T-helper 1 cell treated with Interleukin-12 subunit alpha and Interleukin-12 subunit beta and Interleukin-4 antibody, amounts not matched to agents 30 ng/mL and 1 ng/mL, for 36 hours (primary cell): ENCODE data around the gene STUM. TPM values are rescaled to one million over a fixed set of nuclear protein-coding genes. Genes with fewer than 3 reads are reported as not detected.
"Not testable (repeated sequence)": the region's sequence is repeated elsewhere in the genome, so short reads cannot be mapped to it uniquely, and the experiment has no call there.

ENCODE experiments used
- intact Hi-C: fragments of 100-400 bp; cut with micrococcal nuclease; formaldehyde crosslinking; loops from one replicate; pipeline ENCODE4 v1.15.1; 2024
- total RNA-seq: library from RNA; stranded (reverse); gene quantifications from 2 replicates; pipeline ENCODE4 v1.2.3, GENCODE V29; 2022

Gene STUM, protein sequence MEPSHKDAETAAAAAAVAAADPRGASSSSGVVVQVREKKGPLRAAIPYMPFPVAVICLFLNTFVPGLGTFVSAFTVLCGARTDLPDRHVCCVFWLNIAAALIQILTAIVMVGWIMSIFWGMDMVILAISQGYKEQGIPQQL
- total RNA-seq = not detected in 2 replicates

DNA sequence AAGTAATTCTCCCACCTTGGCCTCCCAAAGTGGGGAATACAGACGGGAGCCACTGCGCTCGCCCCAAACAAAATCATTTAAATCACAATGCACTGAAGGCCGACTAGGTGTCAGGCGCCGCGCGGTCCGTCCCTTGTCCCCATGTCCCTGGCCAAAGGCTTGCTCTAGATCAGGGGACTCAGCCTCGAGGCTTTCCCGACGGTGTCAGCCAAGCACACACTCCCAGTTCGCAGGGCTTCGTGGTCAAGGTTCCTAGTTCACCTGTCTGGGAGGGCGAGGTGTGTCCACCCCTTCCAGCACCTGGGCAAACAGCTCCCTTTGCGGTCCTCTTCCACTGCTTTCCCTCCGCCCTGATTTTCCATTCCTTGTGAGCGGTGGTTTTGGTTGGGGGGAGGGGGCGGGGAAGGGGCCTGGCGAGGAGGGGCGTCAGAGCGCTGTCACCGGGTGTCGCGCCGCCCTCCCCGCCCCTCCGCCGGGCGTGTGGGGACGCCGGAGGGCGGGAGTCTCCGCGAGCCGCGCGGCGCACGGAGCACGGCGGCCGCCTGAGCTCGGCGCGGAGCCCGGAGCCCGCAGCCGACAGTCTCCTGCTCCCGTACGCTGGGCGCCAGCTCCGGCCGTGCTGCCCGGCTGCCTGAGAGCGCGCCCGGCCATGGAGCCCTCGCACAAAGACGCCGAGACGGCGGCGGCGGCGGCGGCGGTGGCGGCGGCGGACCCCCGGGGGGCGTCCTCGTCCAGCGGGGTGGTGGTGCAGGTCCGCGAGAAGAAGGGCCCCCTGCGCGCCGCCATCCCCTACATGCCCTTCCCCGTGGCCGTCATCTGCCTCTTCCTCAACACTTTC, at the start of gene STUM:
TSS of gene STUM (plus strand) at position 509 of the 838 bp plus-strand sequence. CDS start at position 650, 141 bp downstream.
- intact Hi-C loops = no loop called here

DNA sequence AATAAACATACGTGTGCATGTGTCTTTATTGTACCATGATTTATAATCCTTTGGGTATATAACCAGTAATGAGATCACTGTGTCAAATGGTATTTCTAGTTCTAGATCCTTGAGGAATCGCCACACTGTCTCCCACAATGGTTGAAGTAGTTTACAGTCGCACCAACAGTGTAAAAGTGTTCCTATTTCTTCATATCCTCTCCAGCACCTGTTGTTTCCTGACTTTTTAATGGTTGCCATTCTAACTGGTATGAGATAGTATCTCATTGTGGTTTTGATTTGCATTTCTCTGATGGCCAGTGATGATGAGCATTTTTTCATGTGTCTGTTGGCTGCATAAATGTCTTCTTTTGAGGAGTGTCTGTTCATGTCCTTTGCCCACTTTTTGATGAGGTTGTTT, 48.9 kb upstream of the STUM start:
- intact Hi-C loops = not testable (repeated sequence)

DNA sequence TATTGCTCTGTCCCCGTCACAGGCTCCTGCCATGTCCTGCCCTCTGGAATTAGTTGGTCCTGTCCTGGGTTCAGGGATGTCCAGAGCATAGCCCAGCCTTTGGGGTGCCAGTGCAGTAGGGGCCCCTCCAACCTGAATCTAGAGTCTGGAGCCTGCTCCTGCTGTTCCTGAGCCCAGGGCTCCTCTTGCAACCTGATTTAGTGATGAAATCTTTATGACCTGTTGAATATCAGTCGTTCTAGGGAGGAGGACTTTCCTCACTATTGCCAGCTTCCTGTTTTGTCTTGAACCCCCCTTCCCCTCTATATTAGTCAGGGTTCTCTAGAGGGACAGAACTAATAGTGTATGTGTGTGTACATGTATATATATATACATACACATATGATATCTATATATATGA, 42.5 kb upstream of the STUM start:
- intact Hi-C loops = no loop called here

DNA sequence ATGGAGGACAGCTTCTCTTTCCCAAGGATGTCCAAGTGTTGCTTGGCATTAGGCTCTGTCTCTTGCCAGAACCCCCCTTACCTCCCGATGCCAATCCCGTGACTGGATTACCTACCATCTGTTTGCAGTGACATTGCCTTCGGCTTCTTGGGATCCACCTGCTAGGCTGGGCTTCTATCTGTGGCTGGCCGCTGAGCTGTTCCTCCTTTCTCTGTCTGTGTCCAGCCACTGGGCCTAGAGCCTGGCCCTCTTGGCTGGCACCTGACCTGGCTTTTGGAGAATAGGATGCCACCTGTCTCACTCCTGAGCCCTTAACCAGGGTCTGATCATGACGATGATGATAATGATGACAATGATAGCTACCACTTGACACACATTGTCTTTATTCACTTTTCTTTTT, 41.6 kb upstream of the STUM start:
- intact Hi-C loops = no loop called here

DNA sequence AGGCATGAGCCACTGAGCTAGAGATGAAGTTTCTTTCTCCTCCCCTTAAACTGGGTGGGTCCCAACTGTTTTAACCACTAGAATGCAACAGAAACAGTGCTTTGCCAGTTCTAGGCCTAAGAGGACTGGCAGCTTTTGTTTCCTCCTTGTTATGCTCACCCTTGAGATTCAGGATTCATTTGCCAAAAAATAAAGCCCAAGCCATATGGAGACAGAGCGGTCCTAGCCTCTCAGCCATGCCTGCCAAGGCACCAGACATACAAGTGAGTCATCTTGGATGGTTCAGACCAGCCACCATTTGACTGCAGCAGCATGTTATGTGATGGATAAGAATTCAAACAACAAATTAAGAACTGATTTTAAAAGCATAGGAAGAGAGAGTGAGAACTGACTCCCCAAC, 38.1 kb upstream of the STUM start:
- intact Hi-C loops = no loop called here

DNA sequence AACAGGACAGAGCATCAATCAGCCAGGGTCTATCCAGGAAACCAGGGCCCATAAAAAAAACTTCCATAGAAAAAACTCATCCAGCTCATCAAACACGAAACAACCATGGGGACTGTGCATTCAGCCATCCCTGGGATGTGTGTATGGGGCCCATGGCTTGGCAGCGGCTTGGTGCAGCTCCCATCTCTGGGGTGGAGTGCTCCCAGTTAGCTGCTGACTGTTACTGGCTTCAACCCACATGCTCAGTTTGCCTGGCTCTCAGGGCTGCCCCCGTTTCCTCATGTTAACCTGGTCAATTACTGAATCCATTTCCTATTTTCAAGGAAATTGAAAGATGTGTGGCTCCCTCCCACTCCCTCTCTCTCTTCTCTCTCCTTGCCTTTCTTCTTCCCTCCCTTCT, 37.3 kb upstream of the STUM start:
- intact Hi-C loops = no loop called here

DNA sequence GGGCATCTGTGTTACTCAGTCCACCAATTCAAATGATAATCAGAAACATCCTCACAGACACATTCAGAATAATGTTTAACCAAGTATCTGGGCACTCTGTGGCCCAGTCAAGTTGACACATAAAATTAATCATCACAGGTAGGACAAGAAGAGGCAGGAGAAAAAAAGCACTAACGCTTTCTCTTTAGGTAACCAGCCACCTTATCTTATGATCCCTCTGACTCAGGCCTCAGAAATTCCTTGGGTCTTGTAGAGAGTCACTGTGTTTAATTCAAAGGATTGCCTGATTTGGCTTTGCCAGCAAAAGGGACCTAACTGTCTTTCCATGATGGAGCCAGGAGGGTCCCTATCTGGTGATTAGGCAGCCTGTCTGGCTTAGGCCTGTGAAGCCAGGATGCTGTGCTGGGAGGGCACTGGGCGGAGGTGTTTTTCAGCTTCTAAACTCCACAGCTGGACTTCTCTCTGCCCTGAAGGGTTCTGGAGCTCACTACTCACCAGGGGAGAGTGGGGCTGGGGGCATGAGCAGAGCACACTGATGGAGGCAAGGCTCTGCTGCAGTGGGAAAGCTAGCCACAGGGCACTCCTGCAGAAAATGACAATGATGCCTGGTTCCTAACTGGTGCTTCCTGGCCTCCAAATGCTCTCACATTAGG, 36.4 kb upstream of the STUM start:
- intact Hi-C loops = no loop called here

DNA sequence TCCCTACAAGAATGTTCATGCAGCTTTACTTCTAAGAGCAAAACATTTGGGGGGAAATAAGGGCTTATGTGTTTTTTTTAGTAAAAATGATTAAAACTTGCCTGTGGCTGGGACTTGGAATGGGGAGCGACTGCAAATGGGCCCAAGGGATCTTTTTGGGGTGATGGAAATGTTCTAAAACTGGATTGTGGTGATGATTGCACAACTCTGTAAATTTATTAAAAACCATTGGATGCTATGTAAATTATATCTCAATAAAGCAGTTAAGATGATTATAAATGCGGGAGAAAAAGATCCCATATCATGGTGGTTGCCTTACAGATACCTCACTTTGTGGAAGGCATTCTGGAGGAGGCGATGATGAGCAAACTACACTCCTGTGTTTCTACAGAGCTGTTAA, 30.2 kb upstream of the STUM start:
- intact Hi-C loops = no loop called here

DNA sequence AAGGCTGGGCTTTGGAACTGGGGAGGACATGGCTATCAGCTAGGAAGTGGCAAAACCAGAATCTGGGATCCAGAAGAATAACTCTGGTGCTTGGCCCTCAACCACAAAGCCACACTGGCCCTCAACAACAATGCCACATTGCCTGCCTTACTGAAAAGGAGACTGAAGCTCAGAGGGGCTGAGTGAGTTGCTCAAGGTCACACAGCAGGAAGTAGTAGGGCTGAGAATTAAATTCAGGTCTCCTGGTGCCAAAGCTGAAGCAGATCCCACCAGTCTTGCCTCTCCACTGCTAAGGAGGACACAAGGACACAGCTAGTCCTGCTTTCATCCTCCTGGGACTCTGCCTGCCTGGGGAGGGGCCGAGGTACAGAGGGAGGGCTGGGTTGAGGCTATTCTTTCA, 29.4 kb upstream of the STUM start:
- intact Hi-C loops = no loop called here

DNA sequence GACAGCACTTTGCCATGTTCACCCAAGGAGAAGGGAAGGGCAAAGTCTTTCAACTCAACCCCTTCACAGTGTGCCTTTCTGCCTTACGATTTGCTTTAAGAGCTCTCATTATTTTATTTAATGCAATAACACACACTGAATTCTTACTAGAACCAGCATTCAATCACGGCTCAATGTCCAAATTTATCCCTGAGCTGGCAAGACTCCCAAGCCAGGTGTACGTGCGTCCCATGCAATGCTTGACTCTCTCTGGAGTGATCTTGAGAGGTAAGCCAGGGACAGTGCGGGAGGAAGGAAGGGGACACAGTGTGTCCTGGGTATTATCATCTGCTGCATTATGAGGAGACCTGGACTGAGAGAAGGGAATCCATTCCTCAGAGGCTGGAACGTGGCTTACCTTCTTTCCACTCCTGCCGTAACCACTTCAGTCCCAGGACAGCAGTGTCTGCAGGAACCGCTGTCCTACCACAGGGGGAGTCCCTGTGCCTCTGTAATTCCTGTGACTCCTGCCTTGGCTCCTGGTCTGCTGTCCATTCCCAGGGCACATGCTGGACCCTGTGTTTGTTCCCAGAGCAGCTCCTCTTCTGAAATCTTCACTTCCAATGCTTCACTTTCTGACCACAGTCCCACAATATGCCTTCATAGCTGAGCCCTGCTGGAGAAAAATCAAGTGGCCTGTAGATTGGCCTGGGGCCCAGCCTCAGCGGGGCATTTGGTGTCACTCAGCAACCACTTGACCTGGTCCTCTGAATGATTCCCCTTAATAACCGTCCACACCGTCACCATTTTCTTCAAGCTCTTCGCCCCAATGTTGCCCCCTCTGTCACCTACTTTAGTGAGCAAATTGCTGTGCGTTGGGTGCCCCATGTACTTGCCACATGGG, 28.6 kb upstream of the STUM start:
- intact Hi-C loops = no loop called here

DNA sequence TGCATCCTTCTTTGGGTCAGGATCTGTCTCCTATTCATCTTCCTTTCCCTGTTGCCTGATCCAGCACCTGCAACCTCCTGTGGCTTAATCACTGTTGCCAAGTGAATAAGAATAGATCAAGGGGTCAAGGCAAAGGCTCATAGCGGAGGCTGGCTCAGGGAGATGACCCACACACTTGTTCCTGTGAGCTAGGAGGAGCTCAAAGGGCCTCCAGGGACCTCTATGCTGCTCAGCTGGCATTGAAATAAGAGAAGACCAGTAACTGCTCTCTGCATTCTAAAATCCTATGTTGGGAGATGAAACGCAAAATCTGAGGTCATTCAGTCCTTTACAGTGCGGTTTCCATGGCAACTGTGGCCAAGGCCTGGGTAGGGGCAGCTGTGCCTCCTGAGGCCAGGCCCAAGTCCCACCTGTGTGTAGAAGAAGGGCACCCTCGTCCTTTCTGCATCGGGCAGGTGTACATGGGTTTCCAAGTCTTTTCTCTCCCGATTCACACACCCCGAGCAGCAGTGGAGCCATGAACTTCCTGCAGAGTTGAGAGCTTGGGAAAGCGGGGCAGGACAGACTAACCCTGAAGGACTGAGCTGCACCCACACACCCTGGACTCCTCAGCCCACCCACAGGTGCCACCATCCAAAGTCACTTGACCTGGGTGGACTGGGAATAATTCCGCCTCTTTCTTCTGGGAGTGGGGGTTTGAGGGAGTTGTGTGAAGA, 27.8 kb upstream of the STUM start:
- intact Hi-C loops = no loop called here

DNA sequence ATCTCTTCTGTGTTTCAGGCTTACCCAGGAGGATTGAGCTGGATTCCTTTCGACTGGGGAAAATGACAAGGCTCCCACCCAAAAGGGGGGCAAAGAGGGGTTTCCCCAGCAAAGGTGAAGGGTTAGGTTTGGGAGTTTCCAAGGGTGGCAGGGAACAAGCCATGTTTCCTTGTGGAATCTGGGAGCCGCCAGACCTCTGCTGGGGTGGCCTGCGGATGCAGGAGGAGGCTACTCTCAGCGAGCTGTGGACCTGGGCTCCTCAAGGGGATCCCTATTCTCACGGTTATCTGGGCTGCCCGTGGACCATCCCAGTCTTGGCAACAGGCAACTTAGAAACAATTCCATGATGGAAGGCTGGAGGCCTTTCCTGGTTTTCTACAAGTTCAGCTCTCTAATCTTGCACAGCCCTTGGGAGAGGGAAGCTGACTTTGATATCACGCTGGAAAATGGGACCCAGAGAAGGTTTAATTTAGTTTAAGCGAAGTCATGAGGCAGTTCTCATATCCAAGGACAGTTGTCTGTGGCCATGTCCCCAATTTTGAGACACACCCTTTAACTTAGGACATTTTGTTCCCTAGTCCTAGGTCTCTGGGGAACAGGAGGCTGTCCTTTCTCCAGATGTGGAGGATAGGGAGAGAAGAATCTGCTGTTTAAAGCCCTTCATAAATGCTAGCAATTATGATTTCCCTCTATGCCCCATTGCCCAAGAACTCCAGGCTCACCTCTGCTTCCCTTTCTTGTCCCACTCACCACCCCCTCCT, 24.7 kb upstream of the STUM start:
- intact Hi-C loops = no loop called here

DNA sequence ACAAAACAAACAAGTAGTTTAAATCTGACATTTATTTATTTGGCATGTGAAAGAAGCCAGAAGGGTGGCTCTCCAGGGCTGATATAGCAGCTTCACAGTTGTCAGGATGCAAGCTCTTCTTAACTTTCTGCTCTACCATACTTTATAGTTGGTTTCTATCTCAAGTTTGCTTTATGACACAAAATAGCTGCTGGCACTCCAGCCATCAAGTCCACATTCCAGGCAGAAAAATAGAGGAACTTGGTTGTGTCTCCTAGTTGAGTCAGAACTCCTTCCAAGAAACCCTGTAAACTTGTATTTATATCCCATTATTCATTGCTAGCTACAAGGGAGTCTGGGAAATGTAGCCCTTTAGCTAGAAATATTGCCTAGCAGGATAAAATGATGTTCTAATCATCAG, 24.0 kb upstream of the STUM start:
- intact Hi-C loops = no loop called here

DNA sequence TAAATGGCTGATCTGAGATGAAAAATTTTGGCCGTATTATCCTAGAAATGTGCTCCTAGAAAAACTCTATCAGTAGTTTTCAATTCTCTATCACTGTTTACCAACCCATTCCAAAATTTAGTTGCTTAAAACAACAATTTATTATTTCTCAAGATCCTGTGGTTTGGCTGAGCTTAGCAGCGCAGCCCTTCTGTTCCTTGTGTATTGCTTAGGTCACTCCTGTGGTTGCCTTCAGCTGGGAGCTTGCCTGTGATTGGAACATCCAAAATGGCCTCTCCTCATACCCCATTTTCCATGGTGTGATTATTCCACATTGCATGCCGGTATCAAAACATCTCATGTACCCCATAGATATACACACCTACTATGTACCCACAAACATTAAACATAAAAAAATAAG, 22.8 kb upstream of the STUM start:
- intact Hi-C loops = no loop called here

DNA sequence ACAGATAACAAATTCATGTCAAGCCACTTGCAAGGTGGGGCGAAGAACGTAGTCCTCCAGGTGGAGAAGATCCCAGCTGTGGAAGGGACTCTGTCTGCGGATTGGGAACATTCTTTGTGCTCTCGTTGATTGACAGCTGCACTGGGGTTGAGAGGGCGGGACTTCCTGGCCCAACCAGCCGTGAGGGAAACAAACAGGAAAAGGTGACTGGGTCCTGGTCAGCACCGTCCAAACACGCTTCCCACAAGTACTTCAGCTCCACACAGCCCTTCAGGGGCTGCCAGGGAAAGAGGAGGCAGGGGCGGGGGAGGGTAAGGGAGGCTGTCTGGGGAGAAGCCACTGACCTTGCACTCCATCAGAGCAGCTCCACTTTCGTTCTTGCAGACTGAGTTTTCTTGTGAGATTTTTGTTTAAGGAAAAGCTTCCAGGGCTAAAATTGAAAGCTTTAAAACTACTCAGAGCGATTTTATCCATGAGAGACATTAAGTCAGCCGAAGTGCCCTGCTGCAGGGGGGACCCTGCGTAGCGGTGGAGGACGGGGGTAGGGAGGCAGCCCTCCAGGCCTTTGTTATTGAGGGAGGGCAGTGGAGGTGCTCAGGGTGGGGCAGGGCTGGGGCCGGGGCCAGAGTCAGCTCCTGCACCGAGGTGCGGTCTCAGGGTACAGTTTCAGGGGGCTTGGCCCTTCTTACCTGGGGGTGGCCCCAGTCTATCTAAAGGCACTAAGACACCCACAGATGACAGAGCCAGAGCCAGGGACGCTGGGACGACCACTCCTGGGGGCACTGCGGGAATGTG, 21.6 kb upstream of the STUM start:
- intact Hi-C loops = no loop called here

DNA sequence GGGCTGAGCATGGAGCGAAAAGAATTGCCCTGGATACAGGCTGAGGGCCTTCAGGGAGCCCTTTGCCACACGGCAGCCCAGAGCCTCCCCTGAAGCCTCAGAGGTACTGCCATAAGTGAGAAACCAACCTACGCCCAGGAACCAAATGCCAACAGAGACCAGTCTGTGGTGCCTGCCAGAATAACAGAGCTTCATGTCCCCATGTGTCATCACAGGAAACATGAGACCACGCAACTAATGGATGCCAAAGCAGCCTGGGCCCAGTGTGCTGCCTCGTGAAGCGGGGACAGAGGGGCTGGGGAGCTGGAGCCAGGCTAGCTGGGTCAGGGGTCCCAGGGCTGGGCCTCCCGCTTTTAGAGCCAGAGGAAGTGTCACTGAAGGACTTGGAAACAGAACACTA, 18.7 kb upstream of the STUM start:
- intact Hi-C loops = no loop called here

DNA sequence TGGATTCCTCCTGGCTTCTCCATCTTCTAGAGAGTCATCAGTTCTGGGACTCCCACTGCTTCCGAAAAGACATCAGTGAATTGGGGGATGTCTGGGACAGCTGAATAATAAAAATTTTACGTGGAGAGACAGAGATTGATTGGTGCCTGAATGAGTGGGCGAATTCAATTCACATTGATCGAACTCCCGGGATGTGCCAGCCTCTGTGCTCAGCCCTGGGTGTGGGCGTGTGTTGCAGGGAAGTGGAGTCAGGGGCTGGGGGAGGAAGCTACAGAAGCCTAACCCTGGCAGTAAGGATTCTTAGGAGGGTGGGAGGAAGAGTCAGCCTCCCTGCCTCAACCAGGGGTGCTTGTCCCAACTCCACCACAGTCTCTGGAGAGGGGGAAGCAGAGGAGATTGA, 18.0 kb upstream of the STUM start:
- intact Hi-C loops = no loop called here

DNA sequence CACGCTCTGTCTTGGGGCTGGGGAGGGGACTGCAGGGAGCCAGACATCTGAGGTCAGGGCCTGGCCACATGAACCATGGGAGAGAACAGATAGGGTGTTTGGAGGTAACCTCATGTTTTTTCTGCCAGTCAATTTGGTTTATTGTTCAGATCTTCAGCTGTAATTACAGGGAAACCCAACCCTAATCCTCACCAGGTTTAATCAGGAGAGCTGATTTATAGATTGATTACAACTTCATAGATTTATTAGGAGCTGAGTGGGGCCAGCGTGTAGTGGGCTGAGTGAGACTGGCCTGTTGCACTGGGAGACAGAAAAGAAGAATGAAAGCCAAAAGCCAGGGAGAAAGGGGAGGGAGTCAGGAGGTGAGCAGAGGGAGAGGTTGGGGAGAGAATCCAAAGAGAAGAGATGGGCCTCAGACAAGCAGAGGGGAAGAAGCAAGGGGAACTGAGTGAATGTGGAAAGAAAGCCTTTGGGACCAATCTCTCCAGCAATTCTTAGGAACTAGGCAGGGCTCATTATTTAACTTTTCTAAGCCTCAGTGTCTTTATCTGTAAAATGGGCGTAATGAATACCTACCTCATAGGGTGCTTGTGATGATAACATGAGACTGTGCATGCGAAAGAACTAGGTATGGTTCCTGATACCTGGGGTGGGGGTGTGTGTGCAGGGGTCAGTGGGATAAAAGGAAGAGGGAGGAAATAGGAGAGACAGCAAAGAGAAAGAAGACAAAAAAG, 17.0 kb upstream of the STUM start:
- intact Hi-C loops = no loop called here

DNA sequence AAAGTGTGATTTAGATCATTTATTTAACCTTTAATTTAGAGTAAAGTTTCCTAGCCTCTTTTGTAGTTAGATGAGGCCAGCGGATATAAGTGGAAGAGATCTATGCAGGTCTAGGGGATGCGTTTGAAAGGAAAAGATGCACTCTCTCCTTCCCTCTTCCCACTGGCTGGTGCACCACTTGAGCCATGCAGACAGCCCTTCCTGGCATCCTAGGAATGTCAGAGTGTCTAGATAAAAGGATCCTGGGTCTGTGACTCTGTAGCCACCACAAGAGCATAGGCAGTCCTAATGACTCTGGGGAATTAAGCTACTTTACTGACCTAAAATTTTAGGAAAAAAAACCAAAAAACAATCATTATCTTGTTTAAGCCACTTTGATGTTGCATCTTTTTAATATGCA, 16.0 kb upstream of the STUM start:
- intact Hi-C loops = no loop called here
